Fibroblast of gingiva (primary cell): ENCODE measurements around the gene NFE2L2.
"Not testable (repeated sequence)": the region's sequence is repeated elsewhere in the genome, so short reads cannot be mapped to it uniquely, and the experiment has no call there.

Experiments used
- DNase-seq: peaks from one replicate; pipeline ENCODE4 v3.0.0-alpha.2; 2011; ENCODE audit warnings: low read depth

The NFE2L2 gene

GRCh38 chr2:177237932-177238331 is 26.6 kb downstream of the NFE2L2 start:
- DNase-seq = no peak

DNA sequence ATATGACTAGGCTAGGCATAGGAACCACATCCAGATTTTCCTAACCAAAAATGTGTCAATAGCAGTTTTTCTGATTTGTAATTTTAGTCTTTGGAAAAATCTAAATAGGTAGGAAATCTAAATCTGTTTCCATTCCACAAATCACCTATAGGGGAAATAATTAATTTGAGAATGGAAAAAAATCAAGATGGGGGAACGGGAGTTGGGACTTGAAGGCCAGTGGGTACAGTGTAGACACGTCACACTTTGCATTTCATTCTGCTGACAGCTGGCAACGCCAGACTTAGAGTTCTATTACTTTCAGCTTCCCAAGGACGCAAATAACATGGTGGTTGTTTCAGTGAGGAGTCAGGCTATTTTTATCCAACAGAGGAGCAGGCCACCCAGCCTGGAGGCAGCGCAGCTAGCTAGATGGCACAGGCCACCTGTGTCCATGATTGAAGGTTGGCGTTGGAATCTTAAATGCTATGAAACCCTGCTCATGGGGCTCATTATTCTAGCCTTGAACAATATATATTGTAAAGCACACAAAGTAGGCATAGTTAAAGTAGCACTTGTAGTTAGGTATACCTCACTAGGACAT is 28.6 kb downstream of the NFE2L2 start:
- no peak for DNase-seq

GRCh38 chr2:177234267-177234666 is 30.3 kb downstream of the NFE2L2 start:
- DNase-seq = no peak

DNA sequence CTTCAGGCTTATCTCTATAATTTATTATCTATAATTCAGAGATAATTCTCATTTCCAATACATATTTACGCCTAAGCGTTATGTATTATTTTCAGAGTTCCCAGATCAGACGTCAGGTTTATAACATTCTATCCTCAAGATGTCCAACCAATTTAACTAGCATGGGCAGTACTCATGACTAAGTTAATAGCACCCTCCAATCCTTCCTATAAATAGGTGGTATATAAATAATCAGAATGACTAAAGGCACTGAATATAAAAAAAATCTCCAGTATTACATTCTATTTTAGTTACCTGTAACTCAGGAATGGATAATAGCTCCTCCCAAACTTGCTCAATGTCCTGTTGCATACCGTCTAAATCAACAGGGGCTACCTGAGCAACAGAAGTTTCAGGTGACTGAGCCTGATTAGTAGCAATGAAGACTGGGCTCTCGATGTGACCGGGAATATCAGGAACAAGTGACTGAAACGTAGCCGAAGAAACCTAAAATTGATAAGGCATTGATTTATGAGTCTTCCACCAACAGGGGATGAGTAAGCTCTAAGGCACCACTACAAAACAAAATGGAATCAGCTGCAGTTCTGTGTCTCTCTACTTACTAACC is 32.3 kb downstream of the NFE2L2 start:
- no peak for DNase-seq

DNA sequence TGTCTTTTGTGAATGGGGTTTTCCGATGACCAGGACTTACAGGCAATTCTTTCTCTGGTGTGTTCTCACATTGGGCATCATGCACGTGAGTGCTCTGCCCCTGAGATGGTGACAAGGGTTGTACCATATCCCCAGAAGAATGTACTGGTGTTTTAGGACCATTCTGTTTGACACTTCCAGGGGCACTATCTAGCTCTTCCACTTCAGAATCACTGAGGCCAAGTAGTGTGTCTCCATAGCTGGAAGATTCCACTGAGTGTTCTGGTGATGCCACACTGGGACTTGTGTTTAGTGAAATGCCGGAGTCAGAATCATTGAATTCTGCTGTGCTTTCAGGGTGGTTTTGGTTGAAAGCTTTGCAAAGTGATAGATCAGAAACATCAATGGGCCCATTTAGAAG is 33.3 kb downstream of the NFE2L2 start:
- no peak for DNase-seq

DNA sequence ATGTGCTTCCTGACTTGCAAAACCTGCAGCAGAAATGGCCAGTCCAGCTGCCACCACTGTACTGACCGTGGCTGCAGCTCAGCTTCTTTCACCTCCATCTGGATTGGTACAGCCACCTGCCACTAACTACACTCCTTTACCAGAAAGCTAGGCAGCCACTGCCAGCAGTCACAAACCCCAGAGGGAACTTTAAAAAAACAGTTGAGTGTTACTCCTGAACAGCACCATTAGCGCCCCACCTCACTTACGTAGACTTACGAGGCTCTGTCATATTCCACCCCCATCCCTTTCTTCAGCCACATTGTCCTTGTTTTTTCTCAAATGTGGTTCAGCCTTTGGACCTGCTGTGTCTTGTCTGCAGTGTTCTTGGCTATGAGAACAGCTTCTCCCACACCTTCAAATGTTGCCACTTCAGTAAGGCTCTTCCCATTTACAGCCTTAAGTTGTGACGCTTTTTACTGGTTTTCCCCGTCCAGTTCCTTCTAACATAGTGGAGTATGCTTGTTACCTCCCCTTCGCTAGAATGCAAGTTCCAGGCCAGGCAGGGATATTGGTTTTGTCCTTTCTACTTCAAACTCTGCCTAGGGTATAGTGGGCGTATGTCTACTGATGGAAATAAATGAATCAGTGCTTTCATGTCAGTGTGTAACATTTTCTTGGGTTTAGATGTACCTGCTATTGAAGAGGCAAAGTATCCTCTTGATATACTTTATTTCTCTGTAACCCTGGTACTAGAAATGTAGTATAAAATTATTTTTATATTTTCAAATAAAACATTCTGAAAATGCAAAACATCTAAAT is 34.9 kb downstream of the NFE2L2 start:
- DNase-seq = no peak

DNA sequence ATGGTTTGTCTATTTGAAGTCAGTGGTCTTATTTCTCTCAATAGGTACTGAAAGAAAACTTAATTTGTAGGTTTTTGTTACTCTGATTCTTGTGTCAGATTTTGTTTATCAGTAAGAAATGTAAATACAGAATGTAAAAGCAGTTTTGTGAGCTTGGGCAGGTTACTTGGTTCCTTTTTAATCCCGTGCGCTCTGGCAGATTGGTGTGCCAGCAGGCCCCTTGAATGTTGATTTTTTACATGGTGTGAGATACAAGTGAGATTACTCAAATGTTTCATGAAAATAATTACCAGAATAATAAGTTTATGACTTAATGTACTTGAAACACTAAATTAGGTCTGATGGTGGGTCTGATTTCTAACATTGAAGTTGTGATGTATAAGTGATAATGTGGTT is 38.6 kb downstream of the NFE2L2 start:
- no peak for DNase-seq

DNA sequence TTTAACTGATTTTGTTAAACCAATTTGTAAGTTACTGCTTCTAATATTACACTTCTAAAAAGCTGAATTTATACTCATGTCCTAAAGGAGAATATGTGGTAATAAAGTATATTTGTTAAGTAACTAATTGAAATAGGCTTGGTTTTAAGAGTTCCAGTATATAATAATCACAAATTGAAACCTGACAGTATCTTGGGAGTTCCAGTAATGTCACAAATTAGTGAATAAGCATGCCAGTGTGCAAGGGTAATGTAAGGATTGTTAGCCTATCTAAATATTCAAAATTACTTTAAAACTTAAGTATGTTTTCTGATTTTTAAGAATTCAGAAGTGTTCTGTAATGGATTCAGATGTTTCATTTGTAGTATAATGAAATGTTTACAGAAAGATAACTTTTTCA is 41.1 kb downstream of the NFE2L2 start:
- not testable (repeated sequence) for DNase-seq

GRCh38 chr2:177221970-177222369 is 42.6 kb downstream of the NFE2L2 start:
- no peak for DNase-seq

DNA sequence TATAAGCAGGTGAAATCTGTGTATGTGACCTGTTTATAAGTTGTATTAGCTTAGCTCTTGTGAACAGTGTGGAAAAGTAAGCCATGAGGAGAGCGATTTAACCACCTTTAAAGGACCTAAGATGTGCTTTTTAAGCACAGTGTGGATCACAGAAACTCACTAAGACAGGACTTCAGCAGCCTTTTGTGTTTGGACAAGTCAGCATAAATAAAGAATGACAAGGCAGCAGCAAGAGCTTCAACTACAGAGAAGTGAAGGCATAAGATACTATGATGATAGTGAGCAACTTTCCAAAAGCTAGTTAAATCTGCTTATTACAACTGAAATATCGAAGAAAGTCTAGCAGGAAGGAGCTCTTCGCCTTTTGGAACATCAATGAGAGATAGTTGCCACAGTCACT is 43.0 kb downstream of the NFE2L2 start:
- DNase-seq = no peak

DNA sequence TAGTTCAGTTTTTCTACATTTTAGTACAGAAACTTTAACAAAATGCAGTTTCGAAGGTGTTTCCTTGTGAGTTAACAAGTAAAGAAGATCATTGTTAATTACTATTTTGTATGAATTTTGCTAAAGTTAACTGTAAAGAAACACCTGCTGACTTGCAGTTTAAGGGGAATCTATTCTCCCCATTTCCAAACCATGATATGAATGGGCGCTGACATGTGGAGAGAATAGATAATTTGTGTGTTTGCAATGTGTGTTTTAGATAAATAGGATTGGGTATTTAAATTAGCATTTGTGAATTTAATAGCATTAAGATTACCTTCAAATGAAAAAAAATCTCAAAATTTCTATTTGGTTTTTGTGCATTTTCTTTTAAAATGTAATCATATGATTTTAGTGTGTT is 44.7 kb downstream of the NFE2L2 start:
- DNase-seq = not testable (repeated sequence)

- DNase-seq = no peak
These were observed 47.2 kb downstream of the NFE2L2 start for GRCh38 chr2:177217247-177217843.

- peak; percentile 92 for DNase-seq
These were observed 51.4 kb downstream of the NFE2L2 start for GRCh38 chr2:177212891-177213856.

DNA sequence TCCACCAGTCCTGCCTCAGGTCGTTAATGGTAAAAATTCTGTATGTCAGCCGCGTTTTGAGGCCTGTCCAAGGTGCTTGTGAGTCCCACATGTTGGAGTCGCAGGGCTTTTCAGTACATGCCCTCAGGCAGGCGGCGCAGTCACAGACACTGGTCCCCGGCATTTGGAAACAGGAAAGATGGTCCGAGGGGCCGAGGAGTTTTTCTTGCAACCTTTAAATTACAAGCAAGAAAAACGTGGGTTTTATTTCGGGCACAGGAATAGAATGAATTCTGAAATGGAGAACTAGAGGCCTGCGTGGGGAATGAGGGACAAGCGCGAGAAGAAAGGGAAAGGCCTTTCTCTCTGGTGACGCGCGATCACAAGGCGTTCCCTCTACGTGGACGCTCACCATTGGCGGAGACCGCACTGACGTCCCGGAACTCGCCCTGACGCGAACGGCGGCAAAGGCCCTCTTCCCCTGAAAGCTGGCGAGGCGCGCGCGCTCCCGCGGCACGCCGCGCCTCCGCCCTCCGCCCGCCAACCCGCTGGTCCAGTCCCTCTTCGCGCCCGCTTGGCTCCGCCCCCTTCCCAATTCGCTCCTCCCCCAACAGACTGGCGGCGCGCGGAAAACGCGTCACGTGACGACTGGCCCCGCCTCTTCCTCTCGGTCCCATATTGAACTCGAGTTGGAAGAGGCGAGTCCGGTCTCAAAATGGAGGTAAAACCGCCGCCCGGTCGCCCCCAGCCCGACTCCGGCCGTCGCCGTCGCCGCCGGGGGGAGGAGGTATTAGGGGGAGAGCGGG is 52.2 kb downstream of the NFE2L2 start, which contains the start of gene HNRNPA3:
TSS of gene HNRNPA3 (plus strand) at position 689 of the 785 bp plus-strand sequence. CDS start at position 695, 6 bp downstream.
- peak; percentile 99 for DNase-seq

GRCh38 chr2:177211576-177212105 is 52.9 kb downstream of the NFE2L2 start:
- no peak for DNase-seq

GRCh38 chr2:177211169-177211568 is 53.4 kb downstream of the NFE2L2 start:
- no peak for DNase-seq

GRCh38 chr2:177207101-177207500 is 57.4 kb downstream of the NFE2L2 start:
- DNase-seq = no peak

- DNase-seq = no peak
These were observed 60.1 kb downstream of the NFE2L2 start for GRCh38 chr2:177204417-177204816.

DNA sequence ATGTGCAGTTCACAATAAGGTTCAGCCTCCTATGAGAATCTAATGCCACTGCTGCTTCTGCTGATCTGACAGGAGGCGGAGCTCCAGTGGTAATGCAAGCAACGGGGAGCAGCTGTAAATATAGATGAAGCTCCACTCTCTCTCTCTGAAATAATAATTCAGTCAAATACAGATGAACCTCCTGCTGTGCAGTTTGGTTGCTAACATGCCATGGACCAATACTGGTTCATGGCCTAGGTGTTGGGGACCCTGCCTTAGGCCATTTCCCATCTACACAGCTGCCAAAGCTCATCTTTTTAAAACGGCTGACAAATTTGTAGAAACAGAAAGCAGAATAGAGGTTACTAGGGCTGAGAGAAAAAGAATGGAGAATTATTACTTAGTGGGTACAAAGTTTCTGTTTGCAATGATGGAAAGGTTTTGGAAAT is 62.6 kb downstream of the NFE2L2 start:
- DNase-seq = no peak

DNA sequence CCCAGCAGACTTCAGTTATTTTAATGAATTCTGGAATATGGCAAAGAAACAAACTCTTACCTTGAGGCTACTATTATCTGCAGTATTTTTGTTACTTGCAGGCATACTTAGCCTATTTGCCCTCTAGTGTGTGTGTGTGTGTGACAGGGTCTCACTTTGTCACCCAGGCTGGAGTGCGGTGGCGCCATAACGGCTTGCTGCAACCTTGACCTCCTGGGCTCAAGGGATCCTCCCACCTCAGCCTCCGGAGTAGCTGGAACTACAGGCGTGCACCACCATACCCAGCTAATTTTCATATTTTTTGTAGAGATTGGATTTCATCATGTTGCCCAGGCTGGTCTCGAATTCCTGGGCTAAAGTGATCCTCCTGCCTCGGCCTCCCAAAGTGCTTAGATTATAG is 64.1 kb downstream of the NFE2L2 start:
- not testable (repeated sequence) for DNase-seq

DNA sequence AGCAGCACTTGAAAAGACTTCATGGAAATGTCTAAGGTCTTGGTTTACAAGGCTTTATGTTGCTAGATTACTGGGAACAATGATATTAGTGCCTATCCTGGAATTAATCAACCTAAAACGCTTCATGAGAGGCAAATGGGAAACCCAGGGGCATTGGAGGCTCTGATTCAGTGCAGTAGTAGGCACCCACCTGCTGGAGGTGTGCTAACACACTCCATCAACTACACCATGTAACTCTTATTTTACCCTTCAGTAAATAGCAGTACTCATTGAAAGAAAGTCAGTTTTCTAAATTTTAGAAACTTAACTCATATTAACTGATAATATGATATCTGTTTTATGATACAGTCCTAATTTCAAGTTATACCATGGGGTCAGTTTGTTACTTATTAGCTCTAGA is 69.3 kb downstream of the NFE2L2 start:
- DNase-seq = no peak
